ENCODE data around the gene TRIM62. TPM values are rescaled to one million over a fixed set of nuclear protein-coding genes. Genes with fewer than 3 reads are reported as not detected.

TRIM62 gene
- total and polyA plus RNA-seq, 2 experiments from 2014 or later, result 2.9 to 18.9 TPM

DNA sequence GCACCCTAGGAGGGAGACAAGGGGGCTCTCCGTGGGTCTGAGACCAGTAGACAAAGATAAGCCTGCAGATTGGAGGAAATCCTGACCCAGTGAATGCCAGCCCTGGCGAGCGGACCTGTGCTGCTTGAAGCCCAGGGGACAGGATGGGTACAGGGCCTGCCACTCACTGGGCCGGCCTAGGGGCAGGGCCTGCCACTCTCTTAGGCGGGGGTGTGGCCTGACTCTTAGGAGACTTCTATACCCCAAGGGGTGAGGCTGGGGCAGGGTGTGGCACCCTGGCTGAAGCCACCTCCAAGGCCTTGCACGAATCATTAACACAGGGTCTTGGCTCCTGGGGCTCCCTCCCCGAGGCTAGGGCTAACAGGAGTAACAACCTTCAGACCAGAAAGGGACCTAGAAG is 30.7 kb downstream of the TRIM62 start:
- H3K4me2 ChIP-seq, result peak overlapping the region; percentile 55
- H4K20me1 ChIP-seq (replicated peaks; ENCODE audit: insufficient read depth), result no peaks in the 10 kb centered on the region
- peak overlapping the region; percentile 92 for H3K27ac Mint-ChIP-seq
- H3K36me3 Mint-ChIP-seq (ENCODE audit: low read depth), result peaks cover 4% of the 10 kb centered on the region; the same call in 2 of the 3 replicates
- H3K9me3 Mint-ChIP-seq, result no peaks in the 10 kb centered on the region
- TF ChIP-seq, protein P1, sequence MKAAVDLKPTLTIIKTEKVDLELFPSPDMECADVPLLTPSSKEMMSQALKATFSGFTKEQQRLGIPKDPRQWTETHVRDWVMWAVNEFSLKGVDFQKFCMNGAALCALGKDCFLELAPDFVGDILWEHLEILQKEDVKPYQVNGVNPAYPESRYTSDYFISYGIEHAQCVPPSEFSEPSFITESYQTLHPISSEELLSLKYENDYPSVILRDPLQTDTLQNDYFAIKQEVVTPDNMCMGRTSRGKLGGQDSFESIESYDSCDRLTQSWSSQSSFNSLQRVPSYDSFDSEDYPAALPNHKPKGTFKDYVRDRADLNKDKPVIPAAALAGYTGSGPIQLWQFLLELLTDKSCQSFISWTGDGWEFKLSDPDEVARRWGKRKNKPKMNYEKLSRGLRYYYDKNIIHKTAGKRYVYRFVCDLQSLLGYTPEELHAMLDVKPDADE (IDR thresholded peaks at IDR 0.05), result no peak
- no peak for DNase-seq (ENCODE audit: low spot score)
- H3F3A ChIP-seq (replicated peaks; ENCODE audit: low read depth), result peaks cover 14% of the 10 kb centered on the region
- H2AFZ ChIP-seq, result no peak overlapping the region
- no peaks in the 10 kb centered on the region for H3K27me3 ChIP-seq (ENCODE audit: insufficient read depth)
- H3K79me2 ChIP-seq (replicated peaks; ENCODE audit: insufficient read depth), result no peaks in the 10 kb centered on the region
- no peak overlapping the region for H3K4me3 ChIP-seq
- H3K4me3 Mint-ChIP-seq, result no peak overlapping the region; the same call in 2 of the 3 replicates
- peaks cover 24% of the 10 kb centered on the region for H3K4me1 ChIP-seq (ENCODE audit: insufficient read depth)
- peaks cover 26% of the 10 kb centered on the region for H3K27me3 Mint-ChIP-seq (ENCODE audit: insufficient read depth, low read depth, poor library complexity)
- peak; percentile 14 for ATAC-seq
- no peaks in the 10 kb centered on the region for H3K36me3 ChIP-seq (ENCODE audit: insufficient read depth)
- no peaks in the 10 kb centered on the region for H3K9me2 ChIP-seq (ENCODE audit: insufficient read depth)
- peaks cover 44% of the 10 kb centered on the region for H3K4me1 Mint-ChIP-seq
- H3K27ac ChIP-seq (ENCODE audit: low read depth), result no peak overlapping the region

DNA sequence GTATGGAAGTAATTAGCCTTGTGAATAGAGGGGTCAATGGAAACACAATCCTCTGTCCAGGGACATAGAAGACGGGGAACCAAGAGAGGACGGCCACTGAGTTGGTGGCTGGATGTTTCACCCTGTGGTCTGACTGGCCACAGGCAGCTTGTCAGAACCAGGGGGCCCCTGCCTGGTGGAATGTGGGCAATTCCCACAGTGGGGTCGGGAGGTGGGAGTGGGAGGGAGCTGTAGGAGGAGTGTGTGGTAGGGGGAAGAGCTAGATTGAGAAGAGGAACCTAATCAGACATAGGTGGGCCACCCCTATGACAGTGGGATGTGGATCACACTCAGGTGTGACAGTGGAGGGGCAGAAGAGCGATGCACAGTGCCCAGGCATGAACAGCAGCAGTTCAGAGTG is 31.3 kb downstream of the TRIM62 start:
- Histone ChIP-seq H3K4me3 (no peak overlapping the region), H3K4me1 (ENCODE audit: insufficient read depth) (peaks cover 24% of the 10 kb centered on the region), H3K9me2 (ENCODE audit: insufficient read depth) (no peaks in the 10 kb centered on the region), H3K27me3 (ENCODE audit: insufficient read depth) (no peaks in the 10 kb centered on the region), H3F3A (replicated peaks; ENCODE audit: low read depth) (peaks cover 14% of the 10 kb centered on the region), H3K79me2 (replicated peaks; ENCODE audit: insufficient read depth) (no peaks in the 10 kb centered on the region), H3K4me2 (no peak overlapping the region), H3K36me3 (ENCODE audit: insufficient read depth) (no peaks in the 10 kb centered on the region), H2AFZ (no peak overlapping the region), H3K27ac (ENCODE audit: low read depth) (0 out of 2 replicates have a peak overlapping the region, but pooled peaks have one; percentile 19), H4K20me1 (replicated peaks; ENCODE audit: insufficient read depth) (no peaks in the 10 kb centered on the region)
- Mint-ChIP-seq H3K27ac (peak overlapping the region; percentile 18), H3K4me3 (no peak overlapping the region; the same call in 2 of the 3 replicates), H3K27me3 (ENCODE audit: insufficient read depth, low read depth, poor library complexity) (peaks cover 23% of the 10 kb centered on the region), H3K9me3 (no peaks in the 10 kb centered on the region), H3K36me3 (ENCODE audit: low read depth) (peaks cover 2% of the 10 kb centered on the region; the same call in 1 of the 3 replicates), H3K4me1 (peaks cover 44% of the 10 kb centered on the region)
- DNase-seq (ENCODE audit: low spot score) (no peak), ATAC-seq (no peak)
- TF ChIP-seq REST (IDR thresholded peaks at IDR 0.05; ENCODE audit: unreplicated experiment) (no peak), EZH2 (IDR thresholded peaks at IDR 0.05; ENCODE audit: low read depth, unreplicated experiment) (no peak), ZNF331 (CRISPR knock-in tag; IDR thresholded peaks at IDR 0.05; ENCODE audit: low read depth) (no peak), EZH2phosphoT487 (IDR thresholded peaks at IDR 0.05; ENCODE audit: unreplicated experiment) (no peak), STAT1 (IDR thresholded peaks at IDR 0.05; ENCODE audit: unreplicated experiment) (no peak), JUNB (IDR thresholded peaks at IDR 0.05; ENCODE audit: unreplicated experiment) (no peak), NANOG (IDR thresholded peaks at IDR 0.05; ENCODE audit: borderline replicate concordance) (no peak), ZNF114 (CRISPR knock-in tag; IDR thresholded peaks at IDR 0.05) (no peak), ZNF462 (CRISPR knock-in tag; IDR thresholded peaks at IDR 0.05) (no peak)
- TF ChIP-seq, protein P1 (IDR thresholded peaks at IDR 0.05), result no peak

All from GM23338 (cell line).